NK-92 treated with Interleukin-12 subunit alpha and Interleukin-12 subunit beta, amount 100 ng/mL, for 24 hours (cell line): ENCODE data around the gene MED16.
"Not testable (repeated sequence)": the region's sequence is repeated elsewhere in the genome, so short reads cannot be mapped to it uniquely, and the experiment has no call there.

Experiments used
- DNase-seq: peaks from one replicate; lab custom pipeline; 2025; lab: John Stamatoyannopoulos, UW

The MED16 gene

GRCh38 chr19:825897-826644, 66.9 kb downstream of the MED16 start:
- DNase-seq: no peak

- no peak for DNase-seq
Measured at GRCh38 chr19:824885-825284, 68.1 kb downstream of the MED16 start.

GRCh38 chr19:823565-824121, 69.3 kb downstream of the MED16 start:
- no peak for DNase-seq

- no peak for DNase-seq
Measured at GRCh38 chr19:821825-822503, 71.0 kb downstream of the MED16 start, which contains the start of gene PLPPR3. Gene PLPPR3, minus strand, starts transcription at chr19:821955. Its CDS starts 396 bp downstream, at chr19:821559.

GRCh38 chr19:821231-821824, 71.7 kb downstream of the MED16 start:
- DNase-seq: no peak

- not testable (repeated sequence) for DNase-seq
Measured at GRCh38 chr19:820212-820611, 72.8 kb downstream of the MED16 start.
